ENCODE measurements around the gene COTL1.

DNA sequence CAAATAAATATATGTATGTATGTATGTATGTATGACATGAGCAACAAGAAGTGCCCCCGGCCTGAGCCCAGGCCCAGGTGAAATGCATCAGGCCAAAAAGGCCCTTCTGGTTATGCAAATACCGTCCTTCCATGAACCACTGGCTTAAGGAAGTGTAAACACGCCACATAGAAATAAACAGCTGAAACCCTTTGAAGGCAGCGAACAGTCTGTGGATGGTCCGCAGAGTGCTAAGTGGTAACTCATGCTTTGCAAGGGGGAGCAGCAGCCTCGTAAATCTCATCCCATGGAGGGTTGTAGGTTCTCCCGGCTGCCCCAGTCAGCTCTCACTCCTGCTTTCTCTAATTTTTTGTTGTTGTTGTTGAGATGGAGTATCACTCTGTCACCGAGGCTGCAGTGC lies 36.7 kb downstream of the COTL1 start:
- TF ChIP-seq, protein P1, sequence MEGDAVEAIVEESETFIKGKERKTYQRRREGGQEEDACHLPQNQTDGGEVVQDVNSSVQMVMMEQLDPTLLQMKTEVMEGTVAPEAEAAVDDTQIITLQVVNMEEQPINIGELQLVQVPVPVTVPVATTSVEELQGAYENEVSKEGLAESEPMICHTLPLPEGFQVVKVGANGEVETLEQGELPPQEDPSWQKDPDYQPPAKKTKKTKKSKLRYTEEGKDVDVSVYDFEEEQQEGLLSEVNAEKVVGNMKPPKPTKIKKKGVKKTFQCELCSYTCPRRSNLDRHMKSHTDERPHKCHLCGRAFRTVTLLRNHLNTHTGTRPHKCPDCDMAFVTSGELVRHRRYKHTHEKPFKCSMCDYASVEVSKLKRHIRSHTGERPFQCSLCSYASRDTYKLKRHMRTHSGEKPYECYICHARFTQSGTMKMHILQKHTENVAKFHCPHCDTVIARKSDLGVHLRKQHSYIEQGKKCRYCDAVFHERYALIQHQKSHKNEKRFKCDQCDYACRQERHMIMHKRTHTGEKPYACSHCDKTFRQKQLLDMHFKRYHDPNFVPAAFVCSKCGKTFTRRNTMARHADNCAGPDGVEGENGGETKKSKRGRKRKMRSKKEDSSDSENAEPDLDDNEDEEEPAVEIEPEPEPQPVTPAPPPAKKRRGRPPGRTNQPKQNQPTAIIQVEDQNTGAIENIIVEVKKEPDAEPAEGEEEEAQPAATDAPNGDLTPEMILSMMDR (IDR thresholded peaks at IDR 0.05) = no peak
- no peak for TF ChIP-seq POLR2A (IDR thresholded peaks at IDR 0.05)
